ENCODE data around the gene FGF23.

Gene FGF23

GRCh38 chr12:4386801-4387200 lies 7.3 kb upstream of the FGF23 start:
- DNase-seq (ENCODE audit: low read depth in 1 of 2, low spot score in 1 of 2): no peak

GRCh38 chr12:4383304-4383865 lies 3.9 kb upstream of the FGF23 start:
- DNase-seq (ENCODE audit: low read depth in 1 of 2, low spot score in 1 of 2): no peak

- no peak for DNase-seq (ENCODE audit: low read depth in 1 of 2, low spot score in 1 of 2)
Measured at GRCh38 chr12:4380332-4380731, 820 bp upstream of the FGF23 start.

- no peak for DNase-seq (ENCODE audit: low read depth in 1 of 2, low spot score in 1 of 2)
Measured at GRCh38 chr12:4378772-4379171, 740 bp downstream of the FGF23 start.

- DNase-seq (ENCODE audit: low read depth in 1 of 2, low spot score in 1 of 2): no peak
Measured at GRCh38 chr12:4375449-4375848, 4.1 kb downstream of the FGF23 start.

- no peak for DNase-seq (ENCODE audit: low read depth in 1 of 2, low spot score in 1 of 2)
Measured at GRCh38 chr12:4372653-4373052, 6.9 kb downstream of the FGF23 start.

- DNase-seq (ENCODE audit: low read depth in 1 of 2, low spot score in 1 of 2): no peak
Measured at GRCh38 chr12:4370265-4370664, 9.2 kb downstream of the FGF23 start.

GRCh38 chr12:4369548-4369947 lies 10.0 kb downstream of the FGF23 start:
- no peak for DNase-seq (ENCODE audit: low read depth in 1 of 2, low spot score in 1 of 2)

GRCh38 chr12:4366090-4366489 lies 13.4 kb downstream of the FGF23 start:
- DNase-seq (ENCODE audit: low read depth in 1 of 2, low spot score in 1 of 2): no peak

- peak in 1 of 2 donors; percentile 15 for DNase-seq (ENCODE audit: low read depth in 1 of 2, low spot score in 1 of 2)
Measured at GRCh38 chr12:4356041-4356327, 23.5 kb downstream of the FGF23 start.

- DNase-seq (ENCODE audit: low read depth in 1 of 2, low spot score in 1 of 2): no peak
Measured at GRCh38 chr12:4355156-4356040, 24.1 kb downstream of the FGF23 start.

GRCh38 chr12:4353785-4354208 lies 25.7 kb downstream of the FGF23 start:
- DNase-seq (ENCODE audit: low read depth in 1 of 2, low spot score in 1 of 2): peak in 1 of 2 donors; percentile 10

- DNase-seq (ENCODE audit: low read depth in 1 of 2, low spot score in 1 of 2): no peak
Measured at GRCh38 chr12:4346931-4347330, 32.6 kb downstream of the FGF23 start.

- no peak for DNase-seq (ENCODE audit: low read depth in 1 of 2, low spot score in 1 of 2)
Measured at GRCh38 chr12:4331842-4332241, 47.7 kb downstream of the FGF23 start.

GRCh38 chr12:4331221-4331620 lies 48.3 kb downstream of the FGF23 start:
- no peak for DNase-seq (ENCODE audit: low read depth in 1 of 2, low spot score in 1 of 2)

- no peak for DNase-seq (ENCODE audit: low read depth in 1 of 2, low spot score in 1 of 2)
Measured at GRCh38 chr12:4330203-4330602, 49.3 kb downstream of the FGF23 start.

- DNase-seq (ENCODE audit: low read depth in 1 of 2, low spot score in 1 of 2): no peak
Measured at GRCh38 chr12:4327293-4327692, 52.2 kb downstream of the FGF23 start.

- DNase-seq (ENCODE audit: low read depth in 1 of 2, low spot score in 1 of 2): no peak
Measured at GRCh38 chr12:4325966-4326365, 53.5 kb downstream of the FGF23 start.

GRCh38 chr12:4324366-4324765 lies 55.1 kb downstream of the FGF23 start:
- no peak for DNase-seq (ENCODE audit: low read depth in 1 of 2, low spot score in 1 of 2)

- DNase-seq (ENCODE audit: low read depth in 1 of 2, low spot score in 1 of 2): no peak
Measured at GRCh38 chr12:4323396-4323795, 56.1 kb downstream of the FGF23 start.

GRCh38 chr12:4322726-4323125 lies 56.8 kb downstream of the FGF23 start:
- DNase-seq (ENCODE audit: low read depth in 1 of 2, low spot score in 1 of 2): no peak

- DNase-seq (ENCODE audit: low read depth in 1 of 2, low spot score in 1 of 2): peak; percentile 71 to 81
Measured at GRCh38 chr12:4320853-4321701, 58.4 kb downstream of the FGF23 start, which contains the start of gene TIGAR. Gene TIGAR, plus strand, starts transcription at chr12:4321213. Its CDS starts 59 bp downstream, at chr12:4321272.
